ENCODE results near the gene IL32.
"Not testable (repeated sequence)": the region's sequence is repeated elsewhere in the genome, so short reads cannot be mapped to it uniquely, and the experiment has no call there.

The IL32 gene

DNA sequence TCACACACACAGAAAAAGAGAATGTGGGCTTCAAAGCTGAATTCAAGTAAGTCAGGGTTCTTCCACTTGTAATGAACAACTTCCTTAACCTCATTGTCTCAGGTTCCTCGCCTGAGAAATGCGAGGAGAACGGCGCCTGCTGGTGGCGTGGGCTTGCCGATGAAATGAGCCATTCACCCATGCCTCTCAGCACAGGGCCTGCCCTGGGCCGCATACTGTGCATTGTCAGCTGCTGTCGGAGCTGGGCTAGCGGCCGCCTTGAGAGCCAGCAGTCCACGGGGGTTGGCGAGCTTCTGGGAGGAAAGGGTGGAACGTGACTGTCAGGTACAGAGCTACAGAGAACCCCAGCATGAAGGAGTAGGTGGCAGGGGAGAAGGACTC lies 12.1 kb upstream of the IL32 start:
- peak; percentile 27 for DNase-seq

DNA sequence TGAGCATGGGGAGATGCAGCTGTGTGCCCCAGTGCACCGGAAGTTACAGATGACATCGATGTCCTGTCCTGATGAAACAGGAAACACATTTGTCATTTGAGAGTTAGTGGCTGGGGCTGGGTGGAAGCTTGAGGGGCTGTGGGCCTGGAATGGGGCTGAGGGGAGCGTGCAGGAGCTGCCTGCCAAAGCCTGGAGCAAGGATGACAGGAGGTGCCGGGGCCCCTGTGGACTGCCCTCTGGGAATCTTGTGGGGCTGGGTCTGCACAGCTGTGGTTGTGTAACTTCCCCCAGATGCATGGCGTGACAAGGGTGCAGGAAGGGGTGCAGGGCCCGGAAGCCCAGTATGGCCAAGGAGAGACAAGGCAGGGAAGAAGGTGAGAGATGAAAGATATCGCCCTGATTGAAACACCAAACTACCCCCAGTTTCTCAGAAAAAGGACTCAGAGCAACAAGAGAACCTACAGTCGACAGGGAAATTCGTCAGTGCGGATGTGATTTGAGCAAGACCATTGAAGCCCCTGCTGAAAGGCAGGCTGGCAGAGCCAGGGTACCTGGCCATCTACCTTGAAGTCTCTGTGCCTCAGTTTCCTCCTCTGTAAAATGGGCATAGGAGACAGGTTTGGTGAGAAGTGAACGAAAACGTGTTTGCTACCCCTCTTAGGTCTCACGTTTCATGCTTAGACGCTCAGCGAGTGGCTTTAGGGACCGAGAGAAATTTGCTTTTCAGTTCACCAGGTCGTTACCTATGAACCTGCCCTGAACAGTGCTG lies 10.3 kb upstream of the IL32 start:
- peak; percentile 75 for DNase-seq

DNA sequence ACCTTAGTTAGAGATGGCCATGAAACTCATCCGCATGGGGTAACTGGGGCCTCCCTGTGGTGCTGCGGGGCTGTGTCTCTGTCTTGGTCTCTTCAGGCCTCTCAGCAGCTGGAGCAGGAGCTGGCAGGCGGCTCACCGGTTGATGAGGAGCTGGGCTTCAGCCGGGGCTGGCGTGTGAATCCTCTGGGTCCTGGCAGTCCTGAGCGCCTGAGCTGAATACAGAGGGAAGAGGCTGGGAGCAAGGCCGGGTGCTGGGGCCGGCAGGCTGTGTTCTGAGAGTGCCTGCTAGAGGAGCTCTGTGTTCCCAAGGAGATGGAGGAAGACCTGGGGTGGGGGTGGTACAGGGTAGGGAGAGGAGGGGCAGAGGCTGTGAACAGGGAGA lies 9.7 kb upstream of the IL32 start:
- not testable (repeated sequence) for DNase-seq

DNA sequence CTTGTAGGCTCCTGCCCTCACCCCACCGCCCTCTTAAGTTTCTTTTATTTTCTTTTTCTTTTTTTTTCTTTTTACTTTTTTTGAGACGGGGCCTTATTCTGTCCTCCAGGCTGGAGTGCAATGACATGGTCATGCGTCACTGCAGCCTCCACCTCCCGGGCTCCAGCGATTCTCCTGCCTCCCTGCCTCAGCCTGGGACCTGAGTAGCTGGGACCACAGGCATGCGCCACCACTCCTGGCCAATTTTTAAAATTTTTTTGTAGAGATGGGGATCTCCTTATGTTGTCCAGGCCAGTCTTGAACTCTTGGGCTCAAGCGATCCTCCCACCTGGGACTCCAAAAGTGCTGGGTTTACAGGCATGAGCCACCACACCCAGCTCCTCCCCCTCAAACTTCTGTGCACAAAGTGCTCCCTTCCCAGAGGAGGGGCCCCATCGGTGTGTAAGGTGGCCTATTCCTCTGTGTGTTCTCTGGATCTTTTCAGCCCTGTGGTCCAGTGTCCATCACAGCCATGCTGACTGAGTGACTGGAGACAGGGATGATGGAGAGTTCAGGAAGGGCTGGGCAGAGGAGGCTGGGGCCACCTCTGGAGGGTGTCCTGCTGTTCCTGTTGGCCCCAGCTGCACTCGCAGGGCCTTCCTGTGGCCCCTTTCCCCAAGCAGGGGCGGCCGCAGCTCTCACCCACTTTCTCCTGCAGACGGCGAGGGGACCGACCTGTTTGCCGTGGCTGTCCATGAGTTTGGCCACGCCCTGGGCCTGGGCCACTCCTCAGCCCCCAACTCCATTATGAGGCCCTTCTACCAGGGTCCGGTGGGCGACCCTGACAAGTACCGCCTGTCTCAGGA lies 8.9 kb upstream of the IL32 start:
- no peak for DNase-seq

DNA sequence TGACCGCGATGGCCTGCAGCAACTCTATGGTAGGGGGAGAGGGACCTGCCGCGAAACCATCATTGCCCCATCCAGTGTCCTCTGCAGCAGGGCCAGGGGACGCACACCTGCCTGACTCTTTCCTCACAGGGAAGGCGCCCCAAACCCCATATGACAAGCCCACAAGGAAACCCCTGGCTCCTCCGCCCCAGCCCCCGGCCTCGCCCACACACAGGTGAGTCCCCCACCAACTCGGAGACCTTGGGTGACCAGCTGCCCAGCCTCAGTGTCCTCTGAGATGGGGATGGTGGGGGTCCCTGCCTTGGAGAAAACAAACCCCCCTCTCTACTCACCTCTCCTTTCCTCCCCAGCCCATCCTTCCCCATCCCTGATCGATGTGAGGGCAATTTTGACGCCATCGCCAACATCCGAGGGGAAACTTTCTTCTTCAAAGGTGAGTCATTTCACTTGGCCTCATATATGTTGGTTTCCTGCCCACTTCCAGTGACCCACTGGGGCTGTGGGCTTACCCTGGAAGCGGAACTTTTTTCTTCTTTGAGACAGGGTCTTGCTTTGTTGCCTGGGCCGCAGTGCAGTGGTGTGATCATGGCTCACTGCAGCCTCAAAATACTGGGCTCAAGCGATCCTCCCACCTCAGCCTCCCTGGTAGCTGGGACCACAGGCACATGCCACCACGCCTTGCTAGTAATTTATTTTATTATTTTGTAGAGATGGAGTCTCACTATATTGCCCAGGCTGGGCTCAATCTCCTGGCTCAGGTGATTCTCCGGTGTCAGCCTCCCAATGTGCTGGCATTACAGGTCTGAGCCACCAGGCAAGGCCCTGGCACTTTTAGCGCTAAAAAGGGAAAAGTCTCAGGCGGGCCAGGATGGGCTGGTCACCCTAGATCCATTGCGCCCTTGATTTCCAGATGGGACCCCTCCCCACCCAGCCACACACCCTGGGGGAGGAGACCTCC lies 8.0 kb upstream of the IL32 start:
- DNase-seq: no peak

DNA sequence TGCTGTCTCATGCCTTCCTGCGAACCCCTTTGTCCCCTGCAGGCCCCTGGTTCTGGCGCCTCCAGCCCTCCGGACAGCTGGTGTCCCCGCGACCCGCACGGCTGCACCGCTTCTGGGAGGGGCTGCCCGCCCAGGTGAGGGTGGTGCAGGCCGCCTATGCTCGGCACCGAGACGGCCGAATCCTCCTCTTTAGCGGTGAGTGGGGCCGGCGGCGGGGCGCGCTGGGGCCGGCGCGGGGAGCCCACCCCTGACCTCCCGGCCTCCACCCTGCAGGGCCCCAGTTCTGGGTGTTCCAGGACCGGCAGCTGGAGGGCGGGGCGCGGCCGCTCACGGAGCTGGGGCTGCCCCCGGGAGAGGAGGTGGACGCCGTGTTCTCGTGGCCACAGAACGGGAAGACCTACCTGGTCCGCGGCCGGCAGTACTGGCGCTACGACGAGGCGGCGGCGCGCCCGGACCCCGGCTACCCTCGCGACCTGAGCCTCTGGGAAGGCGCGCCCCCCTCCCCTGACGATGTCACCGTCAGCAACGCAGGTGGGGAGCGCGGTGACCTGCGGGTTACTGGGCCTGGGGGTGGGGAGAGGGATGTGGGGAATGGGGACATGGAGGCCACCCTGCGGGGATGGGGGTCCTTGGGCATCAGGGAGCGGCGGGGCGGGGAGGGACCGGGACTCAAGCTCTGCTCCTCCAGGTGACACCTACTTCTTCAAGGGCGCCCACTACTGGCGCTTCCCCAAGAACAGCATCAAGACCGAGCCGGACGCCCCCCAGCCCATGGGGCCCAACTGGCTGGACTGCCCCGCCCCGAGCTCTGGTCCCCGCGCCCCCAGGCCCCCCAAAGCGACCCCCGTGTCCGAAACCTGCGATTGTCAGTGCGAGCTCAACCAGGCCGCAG lies 7.1 kb upstream of the IL32 start:
- peak; percentile 7 for DNase-seq

DNA sequence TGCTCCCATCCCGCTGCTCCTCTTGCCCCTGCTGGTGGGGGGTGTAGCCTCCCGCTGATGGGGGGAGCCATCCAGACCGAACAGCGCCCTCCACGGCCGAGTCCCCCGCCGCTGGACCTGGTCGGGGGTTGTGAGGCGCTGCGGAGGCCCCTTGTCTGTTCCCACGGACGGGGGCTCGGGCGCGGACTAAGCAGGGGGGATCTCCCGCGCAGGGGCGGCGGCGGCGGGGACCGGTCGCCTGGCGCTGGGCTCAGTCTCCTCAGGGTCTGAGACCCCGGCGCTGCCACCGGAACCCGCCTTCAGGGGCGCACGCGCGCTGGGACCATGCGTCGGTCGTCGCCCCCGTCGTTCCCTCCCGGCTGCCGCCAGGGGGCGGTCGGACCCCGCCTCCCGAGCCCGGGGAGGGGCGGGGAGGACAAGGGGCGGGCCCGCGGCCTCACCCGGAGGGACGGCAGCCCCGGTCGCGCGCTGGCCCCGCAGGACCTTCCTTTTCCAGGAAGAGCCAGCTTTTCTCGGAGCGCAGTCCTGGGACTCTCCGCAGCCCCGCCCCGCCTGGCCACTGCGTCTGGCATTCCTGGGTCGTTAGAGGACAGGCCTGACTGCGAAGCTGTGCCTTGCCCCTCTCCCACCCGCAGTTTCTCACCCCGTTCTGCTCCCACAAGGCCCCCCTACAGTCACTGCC lies 6.3 kb upstream of the IL32 start:
- peak; percentile 76 for DNase-seq

DNA sequence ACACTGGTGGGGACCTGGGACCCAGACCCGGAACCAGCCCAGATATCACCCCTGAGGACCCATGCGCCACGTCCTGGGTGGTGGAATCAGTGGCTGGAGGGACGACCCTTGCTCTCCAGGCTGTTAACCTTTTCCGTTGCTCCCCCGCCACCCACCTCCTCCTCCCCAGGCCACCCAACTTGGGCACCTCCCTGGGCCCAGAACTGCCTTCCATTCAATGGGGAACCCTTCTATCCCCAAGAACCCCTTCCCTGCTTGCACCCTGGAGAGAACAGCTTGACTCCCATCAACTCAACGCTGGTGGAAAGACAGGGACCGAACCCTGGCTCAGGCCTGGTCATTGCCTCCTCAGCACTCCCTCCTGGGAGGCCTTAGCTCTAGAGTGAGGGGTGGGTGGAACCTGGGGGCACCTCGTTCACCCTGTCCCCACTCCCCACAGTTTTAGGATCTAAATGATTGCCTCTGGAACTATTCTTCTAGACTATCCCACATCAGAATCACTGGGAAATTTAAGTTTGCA lies 5.7 kb upstream of the IL32 start:
- DNase-seq: no peak

DNA sequence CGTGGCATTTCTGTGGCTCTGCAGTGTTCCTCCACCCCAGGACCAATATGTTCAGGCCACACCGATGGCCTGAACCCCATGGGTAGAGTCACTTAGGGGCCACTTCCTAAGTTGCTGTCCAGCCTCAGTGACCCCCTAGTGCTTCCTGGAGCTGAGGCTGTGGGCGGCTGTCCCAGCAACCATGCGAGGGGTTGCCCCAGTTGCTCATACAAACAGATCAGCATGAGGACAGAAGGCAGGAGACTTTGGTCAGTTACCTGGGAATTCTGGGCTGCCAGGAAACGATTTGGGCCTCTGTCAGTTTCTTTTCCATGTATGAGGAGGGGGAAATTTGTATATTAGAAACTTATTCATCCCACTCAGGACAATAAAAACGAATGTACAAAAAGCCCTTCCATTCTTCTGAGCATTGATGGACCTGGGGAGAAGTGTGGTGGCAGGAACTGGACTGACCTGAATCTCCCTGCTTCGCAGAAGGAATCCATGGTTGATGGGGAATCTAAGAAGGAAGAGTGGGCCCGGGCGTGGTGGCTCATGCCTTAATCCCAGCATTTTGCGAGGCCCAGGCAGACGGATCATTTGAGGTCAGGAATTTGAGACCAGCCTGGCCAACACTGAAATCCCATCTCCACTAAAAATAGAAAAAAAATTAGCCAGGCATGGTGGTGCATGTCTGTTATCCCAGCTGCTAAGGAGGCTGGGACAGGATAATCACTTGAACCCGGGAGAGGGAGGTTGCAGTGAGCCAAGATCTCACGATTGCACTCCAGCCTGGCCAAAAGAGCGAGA lies 4.9 kb upstream of the IL32 start:
- DNase-seq: no peak

DNA sequence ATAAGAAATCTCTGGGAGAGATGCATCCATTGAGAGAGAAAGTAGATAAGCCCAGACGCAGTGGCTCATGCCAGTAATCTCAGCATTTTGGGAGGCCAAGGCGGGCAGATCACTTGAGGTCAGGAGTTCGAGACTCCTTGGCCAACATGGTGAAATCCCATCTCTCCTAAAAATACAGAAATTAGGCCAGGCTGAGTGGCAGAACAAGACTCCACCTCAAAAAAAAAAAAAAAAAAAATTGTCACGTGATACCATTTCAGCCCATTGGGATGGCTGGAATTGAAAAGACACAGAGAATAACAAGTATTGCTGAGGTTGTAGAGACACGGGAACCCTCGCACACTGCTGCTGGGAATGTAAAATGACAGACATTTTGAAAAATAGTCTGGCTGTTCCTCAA lies 2.9 kb upstream of the IL32 start:
- DNase-seq: no peak

DNA sequence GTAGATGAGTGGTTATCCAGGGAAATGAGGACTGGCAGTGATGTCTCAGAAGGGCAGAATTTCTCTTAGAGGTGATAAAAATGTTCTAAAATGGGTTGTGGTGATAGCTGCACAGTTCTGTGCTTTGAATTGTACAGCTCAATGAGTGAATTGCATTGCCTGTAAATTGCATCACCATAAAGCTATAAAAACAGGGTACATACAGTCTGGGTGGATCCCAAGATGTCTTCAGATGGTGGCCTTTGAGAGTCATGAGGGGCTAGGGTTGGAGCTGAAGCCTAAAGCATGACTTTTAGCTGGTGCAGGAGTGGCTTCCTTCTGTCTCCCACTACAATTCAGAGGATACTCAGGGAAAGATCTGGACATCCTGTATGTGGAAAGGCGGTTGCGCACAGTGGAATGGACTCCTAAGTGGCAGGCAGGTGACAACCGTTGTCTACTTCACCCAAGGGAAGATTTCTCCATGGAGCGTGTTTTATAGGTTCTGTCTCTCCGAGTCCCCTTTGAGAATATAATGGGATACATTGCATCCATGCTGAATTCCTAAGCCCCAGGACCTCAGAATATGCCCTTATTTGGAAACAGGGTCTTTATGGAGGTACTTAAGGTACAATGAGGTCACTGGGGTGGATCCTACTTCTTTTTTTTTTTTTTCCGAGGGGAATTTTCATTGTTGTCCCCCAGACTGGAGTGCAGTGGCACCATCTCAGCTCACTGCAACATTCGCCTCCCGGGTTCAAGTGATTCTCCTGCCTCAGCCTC lies 1.6 kb upstream of the IL32 start:
- DNase-seq: no peak

DNA sequence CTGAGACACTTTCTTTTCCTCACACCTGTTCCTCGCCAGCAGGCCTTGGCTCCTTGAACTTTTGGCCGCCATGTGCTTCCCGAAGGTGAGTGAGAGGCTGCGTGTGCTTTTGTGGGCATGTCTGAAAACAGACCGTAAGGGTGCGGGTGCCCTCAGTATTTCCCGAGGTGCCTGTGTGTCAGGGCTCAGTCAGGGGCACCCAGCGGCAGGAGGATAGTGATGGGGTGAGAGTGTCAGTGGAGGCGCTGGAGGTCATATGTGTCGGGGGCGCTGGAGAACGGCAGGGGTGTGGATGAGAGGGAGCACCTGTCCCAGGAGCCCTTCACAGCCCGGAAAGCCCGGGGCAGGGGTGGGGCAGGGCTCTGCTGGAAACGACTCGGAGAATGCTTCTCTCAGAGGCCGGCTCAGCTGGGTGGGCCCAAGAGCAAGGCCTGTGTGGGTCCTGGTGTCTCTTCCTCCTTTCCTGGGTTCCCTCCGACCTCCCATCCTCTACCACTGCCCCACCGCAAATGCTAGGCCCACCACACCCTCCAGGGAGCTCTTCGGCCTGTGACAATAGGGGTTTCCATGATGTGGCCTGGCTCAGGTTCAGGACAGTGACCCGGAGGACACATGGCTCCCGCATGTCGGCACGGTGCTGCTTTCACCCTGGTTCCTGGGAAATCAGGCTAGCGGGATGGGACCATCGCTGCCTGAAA lies 451 bp downstream of the IL32 start:
- no peak for DNase-seq

DNA sequence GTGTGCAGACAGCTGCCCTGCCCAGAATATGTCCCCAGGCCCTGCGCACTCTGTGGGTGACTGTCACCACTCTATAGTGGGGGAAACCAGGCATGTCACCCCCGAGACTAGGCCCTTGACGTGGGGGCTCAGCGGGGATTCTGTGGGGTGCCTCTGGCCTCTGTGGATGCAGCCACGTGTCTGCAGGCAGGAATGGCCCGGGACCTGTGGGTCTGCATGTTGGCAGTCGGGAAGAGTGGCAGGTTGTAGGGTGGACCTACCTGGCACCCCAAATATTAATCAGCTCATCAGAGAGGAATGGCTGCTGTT lies 954 bp downstream of the IL32 start:
- no peak for DNase-seq

DNA sequence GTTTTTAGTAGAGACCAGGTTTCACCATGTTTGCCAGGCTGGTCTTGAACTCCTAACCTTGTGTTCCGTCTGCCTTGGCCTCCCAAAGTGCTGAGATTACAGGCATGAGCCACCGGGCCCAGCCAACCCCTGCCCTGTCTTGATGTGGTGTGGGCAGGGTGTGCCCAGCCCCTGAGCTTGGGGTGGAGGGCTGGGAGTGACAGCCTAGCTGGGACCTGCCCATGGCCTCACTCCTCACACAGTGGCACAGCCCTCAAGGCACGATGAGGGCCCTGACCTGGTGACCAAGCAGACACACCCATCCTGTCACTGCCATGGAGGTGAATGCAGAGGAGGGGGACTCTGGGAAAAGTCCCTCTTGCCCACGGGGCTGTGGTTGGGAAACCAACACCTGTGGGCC lies 3.0 kb downstream of the IL32 start:
- DNase-seq: no peak

DNA sequence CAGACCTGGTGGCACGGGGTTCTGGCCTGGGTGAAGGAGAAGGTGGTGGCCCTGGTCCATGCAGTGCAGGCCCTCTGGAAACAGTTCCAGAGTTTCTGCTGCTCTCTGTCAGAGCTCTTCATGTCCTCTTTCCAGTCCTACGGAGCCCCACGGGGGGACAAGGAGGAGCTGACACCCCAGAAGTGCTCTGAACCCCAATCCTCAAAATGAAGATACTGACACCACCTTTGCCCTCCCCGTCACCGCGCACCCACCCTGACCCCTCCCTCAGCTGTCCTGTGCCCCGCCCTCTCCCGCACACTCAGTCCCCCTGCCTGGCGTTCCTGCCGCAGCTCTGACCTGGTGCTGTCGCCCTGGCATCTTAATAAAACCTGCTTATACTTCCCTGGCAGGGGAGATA lies 3.7 kb downstream of the IL32 start:
- not testable (repeated sequence) for DNase-seq

DNA sequence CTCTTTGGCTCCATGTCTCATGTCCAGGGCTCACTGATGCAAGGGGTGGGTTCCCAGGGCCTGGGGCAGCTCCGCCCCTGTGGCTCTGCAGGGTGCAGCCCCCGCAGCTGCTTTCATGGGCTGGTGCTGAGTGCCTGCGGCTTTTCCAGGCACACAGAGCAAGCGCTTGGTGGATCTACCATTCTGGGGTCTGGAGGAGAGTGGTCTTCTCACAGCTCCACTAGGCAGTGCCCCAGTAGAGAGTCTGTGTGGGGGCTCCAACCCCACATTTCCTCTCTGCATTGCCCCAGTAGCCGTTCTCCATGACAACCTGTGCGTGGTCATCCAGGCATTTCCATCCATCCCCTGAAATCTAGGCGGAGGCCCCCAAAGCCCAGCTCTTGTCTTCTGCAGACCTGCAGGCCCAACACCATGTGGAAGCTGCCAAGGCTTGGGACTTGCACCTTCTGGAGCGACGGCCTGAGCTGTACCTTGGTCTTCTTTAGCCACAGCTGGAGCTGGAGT lies 5.2 kb downstream of the IL32 start:
- no peak for DNase-seq

DNA sequence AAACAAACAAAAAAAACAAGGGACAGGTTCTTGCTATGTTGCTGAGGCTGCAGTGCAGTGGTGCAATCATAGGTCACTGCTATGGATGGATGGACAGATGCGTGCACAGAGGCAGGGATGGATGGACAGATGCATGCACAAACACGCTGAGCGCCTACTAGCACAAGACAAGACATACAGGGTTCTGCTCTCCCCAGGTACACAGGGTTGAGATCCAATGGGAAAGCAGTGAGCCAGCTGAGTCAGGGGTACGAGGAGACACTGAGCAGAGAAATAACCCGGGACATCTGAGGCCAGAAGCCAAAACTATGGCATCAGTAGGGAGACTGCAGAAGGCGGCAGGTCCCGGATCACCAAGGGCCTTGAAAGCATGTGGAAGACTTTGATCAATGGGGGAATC lies 6.2 kb downstream of the IL32 start:
- no peak for DNase-seq

DNA sequence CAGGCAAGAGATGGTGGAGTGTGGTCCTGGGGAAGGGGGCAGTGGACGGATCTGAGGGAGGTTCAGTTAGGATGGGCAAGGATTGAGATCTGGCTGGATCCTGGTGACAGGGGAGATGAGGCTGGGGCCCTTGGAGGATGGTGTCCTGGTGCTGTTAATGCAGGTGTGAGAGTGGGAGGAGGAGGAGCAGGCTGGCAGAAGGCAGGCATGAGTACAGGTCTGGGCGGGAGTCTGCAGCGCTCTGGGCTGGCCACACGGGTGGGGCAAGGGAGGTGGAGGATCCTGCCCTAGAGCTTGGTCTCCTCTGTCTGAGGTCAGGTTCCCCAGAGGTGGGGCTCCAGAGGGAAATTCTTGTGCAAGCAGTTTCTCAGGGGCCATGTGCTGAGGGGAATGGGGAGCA lies 6.7 kb downstream of the IL32 start:
- DNase-seq: not testable (repeated sequence)

Data from MV-4-11 (cell line).